Endothelial cell of umbilical vein (primary cell): ENCODE data around the gene PNPLA2. TPM values are rescaled to one million over a fixed set of nuclear protein-coding genes. Genes with fewer than 3 reads are reported as not detected.

ENCODE experiments used
- BruUV-seq: library from RNA; stranded (reverse); fragments of 400-500 nt; replicated peaks from 2 replicates; lab custom pipeline; 2021; lab: Mats Ljungman, UMichigan
- CTCF ChIA-PET: fragments of 300-600, 350-600 bp; sonication (Branson Sonifier 250); formaldehyde crosslinking; loops from one replicate; lab custom pipeline; 2021; ENCODE audit warnings: antibody characterized with exemption, inconsistent platforms; lab: Charles Lee
- POLR2A ChIA-PET: fragments of 300-600, 350-600 bp; sonication (Branson Sonifier 250); formaldehyde crosslinking; loops from one replicate; lab custom pipeline; 2021; ENCODE audit warnings: antibody characterized with exemption, inconsistent platforms; lab: Charles Lee
- DNase-seq: peaks from one replicate; pipeline ENCODE4 v3.0.0-alpha.2; 2011; ENCODE audit warnings: low read depth, low spot score
- FAIRE-seq: peaks from 2 replicates; lab custom pipeline; 2011; peaks lifted over from hg19 to GRCh38; lab: Jason Lieb, UNC
- H2AFZ ChIP-seq: 2 replicates; pipeline ENCODE4 v1.6.0; 2012; ENCODE audit warnings: low read depth, low read length, control low read depth, inconsistent platforms
- H3K27ac ChIP-seq: 2 replicates; pipeline ENCODE4 v1.5.1; 2011; ENCODE audit warnings: low read depth, mild to moderate bottlenecking, control low read depth, low read length, moderate library complexity; ENCODE audit not compliant: insufficient read depth
- H3K27me3 ChIP-seq, 2 experiments: 2 replicates each; pipeline versions ENCODE4 v1.6.0 to v1.6.1; 2011; ENCODE audit warnings: low read length in 2 of 2, mixed read lengths in 1 of 2; ENCODE audit not compliant: control insufficient read depth in 2 of 2, insufficient read depth in 2 of 2
- H3K36me3 ChIP-seq, 2 experiments: 2 replicates in 1 of 2; 3 replicates in 1 of 2; pipeline ENCODE4 v1.5.1; 2011; ENCODE audit warnings: low read length in 2 of 2, mild to moderate bottlenecking in 1 of 2, moderate library complexity in 1 of 2; ENCODE audit not compliant: control insufficient read depth in 2 of 2, insufficient read depth in 2 of 2; ENCODE audit errors: extremely low read depth in 1 of 2
- H3K4me1 ChIP-seq: 3 replicates; pipeline ENCODE4 v1.5.1; 2011; ENCODE audit warnings: mild to moderate bottlenecking, low read length; ENCODE audit not compliant: control insufficient read depth, insufficient read depth; ENCODE audit errors: extremely low read depth
- H3K4me2 ChIP-seq: 2 replicates; pipeline ENCODE4 v1.6.1; 2011; ENCODE audit warnings: low read length, control low read depth, mixed read lengths; ENCODE audit not compliant: insufficient read depth
- H3K4me3 ChIP-seq, 3 experiments: fragments of 200-600 bp in 1 of 3; sonication (generic), shearing (Covaris generic) in 1 of 3; replicated peaks in 1 of 3; 2 replicates each; pipeline ENCODE4 v1.5.1; 2011 to 2016; ENCODE audit warnings: control low read depth in 3 of 3, low read length in 3 of 3, mild to moderate bottlenecking in 2 of 3, inconsistent platforms in 1 of 3, low read depth in 1 of 3, moderate library complexity in 1 of 3; ENCODE audit not compliant: insufficient read depth in 1 of 3
- H3K79me2 ChIP-seq: 2 replicates; pipeline ENCODE4 v1.6.0; 2012; ENCODE audit warnings: low read length, inconsistent platforms; ENCODE audit not compliant: control insufficient read depth, insufficient read depth
- H3K9ac ChIP-seq: replicated peaks from 2 replicates; pipeline ENCODE3; 2011; ENCODE audit warnings: low read length, control low read depth; ENCODE audit not compliant: insufficient read depth; ENCODE audit errors: extremely low read depth
- H3K9me1 ChIP-seq: replicated peaks from 3 replicates; pipeline ENCODE4 v1.6.0; 2011; ENCODE audit warnings: mild to moderate bottlenecking, low read length; ENCODE audit not compliant: control insufficient read depth, insufficient read depth; ENCODE audit errors: extremely low read depth
- H3K9me3 ChIP-seq: replicated peaks from 2 replicates; pipeline ENCODE4 v1.5.1; 2012; ENCODE audit warnings: low read length, inconsistent platforms; ENCODE audit not compliant: control insufficient read depth, insufficient read depth
- H4K20me1 ChIP-seq: replicated peaks from 2 replicates; pipeline ENCODE3; 2011; ENCODE audit warnings: mild to moderate bottlenecking, low read length; ENCODE audit not compliant: control insufficient read depth, insufficient read depth; ENCODE audit errors: extremely low read depth
- EZH2 ChIP-seq: IDR thresholded peaks from 2 replicates; pipeline ENCODE4 v1.6.1; 2012; ENCODE audit warnings: borderline replicate concordance, low read depth, mild to moderate bottlenecking, moderate library complexity, low read length, inconsistent platforms; ENCODE audit not compliant: severe bottlenecking
- FOS ChIP-seq: IDR thresholded peaks from 2 replicates; pipeline ENCODE4 v1.6.1; 2011; ENCODE audit warnings: mild to moderate bottlenecking, low read length, moderate library complexity, borderline replicate concordance; ENCODE audit not compliant: insufficient read depth
- GATA2 ChIP-seq: IDR thresholded peaks from 2 replicates; pipeline ENCODE4 v1.7.0; 2011; ENCODE audit warnings: low read depth, mild to moderate bottlenecking, moderate library complexity, mixed read lengths, low read length; ENCODE audit not compliant: insufficient read length, insufficient read depth
- JUN ChIP-seq: IDR thresholded peaks from 2 replicates; pipeline ENCODE4 v1.6.1; 2011; ENCODE audit warnings: borderline replicate concordance, low read depth; ENCODE audit not compliant: insufficient read length, insufficient read depth
- MYC ChIP-seq: IDR thresholded peaks from one replicate; pipeline ENCODE4 v1.6.1; 2011; ENCODE audit warnings: mild to moderate bottlenecking, low read depth, low read length
- POLR2A ChIP-seq: IDR thresholded peaks from 2 replicates; pipeline ENCODE4 v1.6.1; 2012; ENCODE audit warnings: low read depth, mild to moderate bottlenecking, control low read depth, low read length
- POLR2AphosphoS5 ChIP-seq: IDR thresholded peaks from 2 replicates; pipeline ENCODE4 v1.6.1; 2012; ENCODE audit warnings: low read depth, mild to moderate bottlenecking, control low read depth, low read length, moderate library complexity; ENCODE audit not compliant: insufficient read depth
- dilution Hi-C: fragments of 300-500 bp; cut with MboI; formaldehyde crosslinking; loops from one replicate; pipeline ENCODE4 v1.15.0; 2019; ENCODE audit warnings: low sequenced_read_pairs; ENCODE audit not compliant: extremely low pct_ligation_motif_present
- intact Hi-C: fragments of 100-400 bp; cut with micrococcal nuclease; formaldehyde crosslinking; loops from one replicate; pipeline ENCODE4 v1.10.0; 2022
- polyA plus RNA-seq, 4 experiments: library from polyadenylated mRNA; depleted of rRNA in 3 of 4; stranded (reverse) in 3 of 4; unstranded in 1 of 4; fragments of >200 nt; gene quantifications; 2 replicates each; pipeline versions ENCODE4 v1.2.1 to v1.2.3, GENCODE V29; 2011 to 2012; ENCODE audit warnings: missing spikeins in 1 of 4
- total RNA-seq: library from RNA; stranded (reverse); gene quantifications from 2 replicates; pipeline ENCODE4 v1.2.3, GENCODE V29; 2021
- TF ChIP-seq, protein P1 (sequence below), 2 donors: IDR thresholded peaks; 1 replicate in 1 of 2; 2 replicates in 1 of 2; pipeline ENCODE4 v1.5.1; 2011; ENCODE audit warnings: low read length in 2 of 2, mild to moderate bottlenecking in 2 of 2, moderate library complexity in 2 of 2, control low read depth in 1 of 2, inconsistent platforms in 1 of 2, low read depth in 1 of 2; ENCODE audit not compliant: insufficient read depth in 1 of 2; ENCODE audit errors: extremely low read depth in 1 of 2
- TF ChIP-seq, protein P2 (sequence below): IDR thresholded peaks from 2 replicates; pipeline ENCODE4 v1.6.1; 2011; ENCODE audit not compliant: insufficient read depth, insufficient read length

The PNPLA2 gene
- total and polyA plus RNA-seq, 2 donors (not counting 3 experiments of a cell fraction or from before 2014, with no cell fraction given) = 73.1 to 75.6 TPM

DNA sequence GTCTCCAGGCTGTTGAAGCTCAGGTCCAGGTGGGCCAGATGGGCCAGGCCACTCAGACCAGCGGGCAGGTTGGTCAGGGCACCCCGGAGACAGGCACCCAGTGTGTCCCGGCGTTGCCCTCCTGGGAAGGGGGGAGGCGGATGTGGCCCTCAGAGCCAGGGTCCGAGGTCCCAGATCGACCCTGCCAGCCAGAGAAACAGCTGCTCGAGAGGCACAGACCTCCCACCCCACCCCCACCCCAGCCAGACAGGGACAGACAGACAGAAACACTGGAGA lies 15.3 kb upstream of the PNPLA2 start:
- H4K20me1 ChIP-seq = no peaks in the 10 kb centered on the region
- H3K79me2 ChIP-seq = peaks cover 6% of the 10 kb centered on the region
- ChIA-PET POLR2A (no interaction called here), CTCF (interaction anchor here (0.6 kb wide), 1 partner anchor 73 kb away, joined by 3 read pairs; no protein-coding TSS in a partner anchor)
- no peaks in the 10 kb centered on the region for H3K9me1 ChIP-seq
- FAIRE-seq (no peak), DNase-seq (no peak)
- BruUV-seq = no TSS peak
- peak overlapping the region; percentile 17 for H3K4me2 ChIP-seq
- TF ChIP-seq JUN (no peak), POLR2AphosphoS5 (no peak), FOS (no peak), MYC (no peak), POLR2A (no peak), GATA2 (no peak), EZH2 (no peak)
- TF ChIP-seq, protein P1, sequence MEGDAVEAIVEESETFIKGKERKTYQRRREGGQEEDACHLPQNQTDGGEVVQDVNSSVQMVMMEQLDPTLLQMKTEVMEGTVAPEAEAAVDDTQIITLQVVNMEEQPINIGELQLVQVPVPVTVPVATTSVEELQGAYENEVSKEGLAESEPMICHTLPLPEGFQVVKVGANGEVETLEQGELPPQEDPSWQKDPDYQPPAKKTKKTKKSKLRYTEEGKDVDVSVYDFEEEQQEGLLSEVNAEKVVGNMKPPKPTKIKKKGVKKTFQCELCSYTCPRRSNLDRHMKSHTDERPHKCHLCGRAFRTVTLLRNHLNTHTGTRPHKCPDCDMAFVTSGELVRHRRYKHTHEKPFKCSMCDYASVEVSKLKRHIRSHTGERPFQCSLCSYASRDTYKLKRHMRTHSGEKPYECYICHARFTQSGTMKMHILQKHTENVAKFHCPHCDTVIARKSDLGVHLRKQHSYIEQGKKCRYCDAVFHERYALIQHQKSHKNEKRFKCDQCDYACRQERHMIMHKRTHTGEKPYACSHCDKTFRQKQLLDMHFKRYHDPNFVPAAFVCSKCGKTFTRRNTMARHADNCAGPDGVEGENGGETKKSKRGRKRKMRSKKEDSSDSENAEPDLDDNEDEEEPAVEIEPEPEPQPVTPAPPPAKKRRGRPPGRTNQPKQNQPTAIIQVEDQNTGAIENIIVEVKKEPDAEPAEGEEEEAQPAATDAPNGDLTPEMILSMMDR (IDR thresholded peaks at IDR 0.05; ENCODE audit: extremely low read depth in 1 of 2, insufficient read depth in 1 of 2, low read depth in 1 of 2, low read length in 2 of 2) = no peak
- TF ChIP-seq, protein P2, sequence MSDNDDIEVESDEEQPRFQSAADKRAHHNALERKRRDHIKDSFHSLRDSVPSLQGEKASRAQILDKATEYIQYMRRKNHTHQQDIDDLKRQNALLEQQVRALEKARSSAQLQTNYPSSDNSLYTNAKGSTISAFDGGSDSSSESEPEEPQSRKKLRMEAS = no peak
- intact Hi-C loops = no loop called here
- peaks cover 0 to 20% of the 10 kb centered on the region in 2 experiments for H3K36me3 ChIP-seq
- H2AFZ ChIP-seq = no peak overlapping the region
- no peaks in the 10 kb centered on the region for H3K27me3 ChIP-seq
- H3K4me3 ChIP-seq = no peak overlapping the region
- dilution Hi-C loops = no loop called here
- no peak overlapping the region for H3K9ac ChIP-seq
- no peaks in the 10 kb centered on the region for H3K9me3 ChIP-seq
- H3K27ac ChIP-seq = no peak overlapping the region
- peaks cover 16% of the 10 kb centered on the region for H3K4me1 ChIP-seq
